ENCODE data around the gene KCNK3. TPM values are rescaled to one million over a fixed set of nuclear protein-coding genes. Genes with fewer than 3 reads are reported as not detected.

The KCNK3 gene
- polyA plus RNA-seq, 1 of the 3 experiments (the other 2 are of a cell fraction), result 0.16 TPM

DNA sequence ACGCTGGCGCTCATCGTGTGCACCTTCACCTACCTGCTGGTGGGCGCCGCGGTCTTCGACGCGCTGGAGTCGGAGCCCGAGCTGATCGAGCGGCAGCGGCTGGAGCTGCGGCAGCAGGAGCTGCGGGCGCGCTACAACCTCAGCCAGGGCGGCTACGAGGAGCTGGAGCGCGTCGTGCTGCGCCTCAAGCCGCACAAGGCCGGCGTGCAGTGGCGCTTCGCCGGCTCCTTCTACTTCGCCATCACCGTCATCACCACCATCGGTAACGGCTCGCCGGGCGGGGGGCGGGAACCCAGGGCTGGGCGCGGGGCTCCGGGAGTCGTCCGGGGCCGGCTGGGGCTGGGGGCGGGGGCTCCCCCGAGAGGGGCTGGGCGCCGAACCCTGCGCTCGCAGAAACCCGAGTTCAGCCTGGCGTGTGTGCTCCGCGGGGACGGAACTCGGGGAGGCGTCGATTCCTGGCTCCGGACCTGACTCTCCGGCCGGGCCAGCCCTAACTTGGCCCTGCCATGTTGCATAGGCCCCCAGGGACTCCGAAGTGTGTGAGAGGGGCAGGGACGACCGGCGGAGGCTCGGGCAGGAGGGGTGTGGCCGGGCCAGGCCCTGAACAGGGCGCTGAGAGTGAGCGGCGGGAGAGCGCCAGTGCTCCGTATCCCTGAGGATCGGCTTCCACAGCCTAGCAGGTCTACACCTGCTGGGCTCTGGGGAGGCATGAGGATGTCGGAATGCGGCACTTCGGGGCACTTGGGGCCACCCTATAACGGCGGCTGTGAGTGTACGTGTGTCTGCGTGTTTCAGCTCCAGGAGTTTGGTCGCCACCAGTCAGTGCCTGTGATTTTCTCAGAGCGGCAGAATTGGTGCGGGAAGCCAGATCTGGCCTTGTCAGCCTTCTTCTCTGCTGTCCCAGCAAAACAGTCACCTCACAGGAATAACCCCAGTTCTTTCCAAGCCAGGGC, 651 bp downstream of the KCNK3 start:
- ChIA-PET POLR2A (interaction anchor here (1.1 kb wide), 1 partner anchor 13 kb away, joined by 3 read pairs; no protein-coding TSS in a partner anchor), CTCF (interaction anchor here (0.9 to 5.2 kb wide), 6 partner anchors 11 to 86 kb away, joined by 3 to 35 read pairs (median 5); no protein-coding TSS in a partner anchor)
- no peaks in the 10 kb centered on the region for H3K9me3 ChIP-seq
- TF ChIP-seq JUND (IDR thresholded peaks at IDR 0.05), result no peak
- TF ChIP-seq, protein P1, sequence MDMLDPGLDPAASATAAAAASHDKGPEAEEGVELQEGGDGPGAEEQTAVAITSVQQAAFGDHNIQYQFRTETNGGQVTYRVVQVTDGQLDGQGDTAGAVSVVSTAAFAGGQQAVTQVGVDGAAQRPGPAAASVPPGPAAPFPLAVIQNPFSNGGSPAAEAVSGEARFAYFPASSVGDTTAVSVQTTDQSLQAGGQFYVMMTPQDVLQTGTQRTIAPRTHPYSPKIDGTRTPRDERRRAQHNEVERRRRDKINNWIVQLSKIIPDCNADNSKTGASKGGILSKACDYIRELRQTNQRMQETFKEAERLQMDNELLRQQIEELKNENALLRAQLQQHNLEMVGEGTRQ (IDR thresholded peaks at IDR 0.05; ENCODE audit: borderline replicate concordance, low read depth, low read length), result no peak
- TF ChIP-seq MAX (IDR thresholded peaks at IDR 0.05; ENCODE audit: low read depth), result no peak
- no peak for TF ChIP-seq EP300 (IDR thresholded peaks at IDR 0.05; ENCODE audit: borderline replicate concordance in 1 of 2, low read depth in 1 of 2, low read length in 1 of 2)
- no peak for TF ChIP-seq YY1 (IDR thresholded peaks at IDR 0.05; ENCODE audit: low read depth)
- no peak for TF ChIP-seq RAD21 (IDR thresholded peaks at IDR 0.05; ENCODE audit: low read length)
- no peak for TF ChIP-seq FOXM1 (IDR thresholded peaks at IDR 0.05; ENCODE audit: low read depth)
- TF ChIP-seq SIN3A (IDR thresholded peaks at IDR 0.05; ENCODE audit: borderline replicate concordance, low read depth, low read length), result no peak
- TF ChIP-seq REST (IDR thresholded peaks at IDR 0.05; ENCODE audit: low read depth, low read length), result no peak
- no peak for TF ChIP-seq FOSL2 (IDR thresholded peaks at IDR 0.05; ENCODE audit: borderline replicate concordance, low read depth)
- H3F3A ChIP-seq (replicated peaks; ENCODE audit: insufficient read depth), result peaks cover 3% of the 10 kb centered on the region
- H3K36me3 ChIP-seq (replicated peaks in 1 of 2; ENCODE audit: control insufficient read depth in 1 of 2, insufficient read depth in 2 of 2, low read length in 1 of 2), result no peaks in the 10 kb centered on the region
- DNase-seq, result peak; percentile 83
- peak overlapping the region in 1 of 2 experiments; percentile 67; a peak in 2 of 4 replicates for H3K27ac ChIP-seq (ENCODE audit: low read depth in 2 of 2, low read length in 1 of 2)
- no peak overlapping the region for H2AFZ ChIP-seq (ENCODE audit: low read depth)
- H3K4me1 ChIP-seq (ENCODE audit: control insufficient read depth in 1 of 2, insufficient read depth in 2 of 2, low read depth in 1 of 2, low read length in 1 of 2), result peaks cover 5 to 26% of the 10 kb centered on the region in 2 experiments; a peak in 1 of 4 replicates
- H3K9ac ChIP-seq, result no peak overlapping the region
- H3K27me3 ChIP-seq (ENCODE audit: insufficient read depth), result peaks cover 36% of the 10 kb centered on the region
- no peaks in the 10 kb centered on the region for H4K20me1 ChIP-seq (ENCODE audit: insufficient read depth)
- peak overlapping the region; percentile 31 to 44; a peak in 3 of 4 replicates for H3K4me3 ChIP-seq (ENCODE audit: low read depth in 2 of 2, low read length in 1 of 2)
- H3K79me2 ChIP-seq (ENCODE audit: insufficient read depth), result no peaks in the 10 kb centered on the region
- peak overlapping the region; percentile 76 for H3K4me2 ChIP-seq
- 17% methylated on average over 34 of the region's 83 CpGs for WGBS (ENCODE audit: low lambda C conversion rate)
- no peaks in the 10 kb centered on the region for H3K9me2 ChIP-seq

All from SK-N-SH (cell line).